ENCODE data around the gene FRYL.

Gene FRYL

DNA sequence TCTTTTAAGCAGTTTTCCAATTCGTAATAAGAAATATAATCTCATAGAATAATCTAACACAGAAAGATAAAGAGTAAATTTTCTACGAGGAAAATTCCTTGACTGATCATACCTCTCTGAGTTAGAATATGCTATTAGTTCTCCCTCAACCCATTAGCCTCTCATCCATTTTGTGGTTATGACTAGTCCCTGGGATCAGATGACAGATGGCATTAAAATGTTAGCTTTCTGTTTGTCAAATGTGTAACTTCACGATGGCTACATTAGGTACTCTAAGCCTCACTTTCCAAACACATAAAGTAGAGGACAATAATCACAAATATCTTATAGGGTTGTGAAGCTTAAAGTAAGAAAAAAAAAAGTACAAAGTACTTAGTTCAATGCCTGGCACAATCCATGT, 177.9 kb downstream of the FRYL start:
- DNase-seq: no peak

- DNase-seq: no peak
Observed at GRCh38 chr4:48596336-48596735, 183.7 kb downstream of the FRYL start.

- DNase-seq: no peak
Observed at GRCh38 chr4:48594180-48594579, 185.9 kb downstream of the FRYL start.

- DNase-seq: no peak
Observed at GRCh38 chr4:48591372-48591771, 188.7 kb downstream of the FRYL start.

DNA sequence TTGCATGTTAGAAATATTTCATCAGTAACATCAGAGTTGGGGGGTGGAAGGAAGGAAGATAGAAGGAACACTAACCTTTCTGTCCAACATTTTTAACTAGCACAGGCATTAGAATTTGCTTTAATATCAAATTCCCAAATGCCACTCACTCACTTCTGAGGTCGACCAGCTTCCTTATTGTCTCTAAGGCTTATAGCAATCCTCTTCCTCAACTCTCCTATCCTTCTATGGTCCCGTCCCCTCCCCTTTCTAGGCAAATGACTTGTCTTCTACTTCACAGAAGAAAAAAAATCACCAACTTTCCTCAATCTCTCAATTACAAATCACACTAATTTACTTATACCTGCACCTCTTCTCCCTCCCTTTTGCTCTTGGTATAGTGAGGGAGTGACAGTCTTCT, 189.2 kb downstream of the FRYL start:
- DNase-seq: no peak

DNA sequence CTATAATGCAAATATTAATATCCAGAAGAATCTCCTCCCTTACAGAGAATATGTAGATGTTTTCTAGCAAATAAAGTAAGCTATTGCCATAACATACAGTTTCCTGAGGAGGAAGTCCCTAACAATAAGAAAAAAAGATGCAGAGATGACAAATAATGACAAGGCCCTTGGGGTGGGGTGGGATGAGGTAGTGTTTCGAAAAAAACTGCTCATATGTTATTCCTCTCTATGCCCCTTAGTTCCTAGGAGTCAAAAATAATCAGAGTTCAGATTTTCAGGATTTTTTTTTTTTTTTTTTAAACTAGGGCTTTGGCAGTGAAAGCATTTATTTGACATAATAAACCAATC, 191.0 kb downstream of the FRYL start:
- no peak for DNase-seq

DNA sequence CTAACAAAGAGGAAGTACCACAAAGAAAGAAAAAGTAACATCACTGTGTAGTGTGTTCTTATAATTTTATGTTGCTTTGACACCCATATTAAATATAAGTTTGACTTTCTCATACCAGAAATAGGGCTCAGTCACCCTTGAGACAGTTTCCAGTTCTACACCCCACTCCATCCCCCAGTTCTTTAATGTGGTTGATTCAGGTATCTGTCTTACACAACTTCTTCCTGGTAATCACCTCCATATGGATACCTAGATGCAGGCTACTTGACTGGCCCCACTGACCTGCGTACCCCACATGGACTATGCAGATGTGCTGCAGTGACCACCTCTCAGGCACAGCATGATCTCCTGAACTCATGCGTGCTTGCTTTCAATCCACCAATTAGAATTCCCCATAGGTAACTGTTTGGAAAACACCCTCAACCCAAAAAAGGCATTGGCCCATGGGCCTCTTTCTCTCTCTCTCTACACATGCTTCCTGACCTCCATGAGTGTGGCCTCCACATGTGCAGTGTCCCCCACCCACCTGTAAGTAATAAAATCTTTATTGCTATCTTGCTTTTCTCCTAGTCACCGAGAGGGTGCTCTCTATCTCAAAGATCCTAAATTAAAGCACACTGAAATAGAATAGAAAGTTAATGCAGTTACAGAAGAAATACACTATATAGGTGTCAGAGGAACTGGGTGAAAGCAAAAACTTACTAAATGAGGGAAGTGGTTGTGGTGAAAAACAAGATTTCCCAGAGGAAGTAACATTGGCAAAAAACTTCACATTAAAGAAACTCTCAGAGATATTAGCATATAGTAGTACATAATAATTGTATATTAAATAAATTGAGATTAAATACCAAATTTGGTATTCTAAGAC, 191.6 kb downstream of the FRYL start:
- no peak for DNase-seq

DNA sequence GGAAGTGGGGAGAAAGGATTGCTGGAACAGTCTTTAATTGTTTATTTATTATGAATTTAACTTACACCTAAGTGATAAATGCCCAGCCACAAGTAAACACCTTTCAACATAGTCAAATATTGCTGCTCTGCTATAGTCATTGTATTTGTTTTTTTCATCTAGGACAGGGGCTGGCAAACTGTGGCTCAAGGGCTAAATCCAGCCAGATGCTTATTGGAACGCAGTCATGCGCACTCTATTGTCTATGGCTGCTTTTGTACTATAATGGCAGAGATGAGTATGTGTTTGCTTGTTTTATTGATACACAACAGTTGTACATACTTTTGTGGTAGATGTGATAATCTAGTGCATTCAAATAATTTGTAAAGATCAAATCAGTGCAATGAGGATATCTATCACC, 194.7 kb downstream of the FRYL start:
- DNase-seq: no peak

DNA sequence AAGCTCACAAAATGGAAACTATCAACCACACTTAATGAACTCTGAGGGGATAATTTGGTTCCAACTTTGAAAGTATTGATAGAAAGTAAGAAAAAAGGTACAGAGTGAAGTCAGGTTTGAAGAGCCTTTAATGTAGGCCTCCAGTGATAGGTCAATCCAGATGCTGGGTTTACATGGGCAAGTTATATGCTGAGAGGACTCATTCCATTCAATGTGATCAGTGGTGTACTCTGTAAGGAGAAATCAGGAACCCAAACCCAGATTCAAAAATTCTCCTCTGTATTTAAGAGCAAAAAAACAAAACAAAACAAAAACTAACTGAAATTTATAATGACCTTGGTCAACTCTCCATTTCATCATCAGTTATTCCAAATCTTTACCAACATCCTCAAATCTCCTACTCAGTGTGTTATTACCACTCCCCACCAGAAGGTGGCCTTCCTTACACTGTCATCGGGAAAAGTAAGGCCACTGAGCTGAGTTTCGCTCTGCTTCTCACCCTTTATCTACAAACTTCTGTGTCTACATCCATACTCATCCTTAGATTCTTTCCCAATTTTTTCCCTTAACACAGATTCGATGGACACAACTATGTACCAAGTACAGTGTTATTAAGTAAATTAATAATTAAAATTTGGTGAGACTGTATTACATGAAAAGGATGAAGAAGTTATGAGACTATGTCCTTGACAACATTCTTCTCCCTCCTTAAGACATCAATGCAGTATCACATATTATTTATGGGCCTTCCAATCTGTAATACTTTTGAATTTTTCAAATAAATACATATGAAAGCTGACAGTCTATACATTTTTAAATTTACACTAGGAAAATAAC, 201.7 kb downstream of the FRYL start:
- DNase-seq: peak; percentile 18

GRCh38 chr4:48575964-48576363, 204.1 kb downstream of the FRYL start:
- DNase-seq: no peak

- DNase-seq: no peak
Observed at GRCh38 chr4:48571471-48571870, 208.6 kb downstream of the FRYL start.

DNA sequence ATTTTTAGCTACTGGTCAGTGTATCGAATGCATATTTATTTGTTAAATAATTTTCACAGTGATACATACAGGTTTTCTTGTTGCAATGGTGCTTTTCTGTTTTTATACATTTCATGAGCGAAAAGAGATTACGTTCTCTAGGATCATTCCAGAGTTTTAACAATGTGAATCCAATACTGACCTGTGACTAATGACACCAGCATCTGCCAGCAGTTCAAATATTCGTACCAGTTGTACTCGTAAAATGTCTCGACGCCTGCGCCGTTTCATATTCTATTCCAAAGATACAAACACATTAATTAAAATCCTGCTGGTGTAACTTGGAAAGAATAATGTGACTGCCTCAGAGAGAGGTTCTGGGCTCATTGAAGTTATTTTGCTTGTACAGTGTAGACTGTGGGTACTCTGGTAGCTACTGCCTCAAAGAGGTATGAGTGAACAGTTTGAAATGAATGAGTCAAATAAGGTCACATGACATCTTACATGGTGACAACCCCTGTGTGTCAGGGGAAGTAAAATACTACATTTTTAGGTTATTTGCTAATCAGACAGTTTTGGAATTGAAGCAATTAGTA, 209.3 kb downstream of the FRYL start:
- no peak for DNase-seq

DNA sequence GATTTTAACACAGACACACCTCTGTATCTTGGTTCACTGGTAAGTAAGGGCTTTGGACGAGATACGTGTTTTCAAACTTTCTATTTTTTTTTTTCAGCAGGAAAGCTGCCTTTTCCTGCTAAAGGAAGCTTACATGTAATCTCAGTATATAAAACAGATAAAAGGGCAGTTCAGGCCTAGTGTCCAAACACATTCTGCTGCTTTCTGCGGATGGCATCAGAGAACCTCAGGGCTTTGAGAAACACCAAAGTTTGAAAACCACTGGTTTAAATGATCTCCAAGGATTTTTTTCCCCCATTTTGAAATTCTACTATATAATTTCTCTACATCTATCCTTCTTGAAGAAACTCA, 214.1 kb downstream of the FRYL start:
- no peak for DNase-seq

DNA sequence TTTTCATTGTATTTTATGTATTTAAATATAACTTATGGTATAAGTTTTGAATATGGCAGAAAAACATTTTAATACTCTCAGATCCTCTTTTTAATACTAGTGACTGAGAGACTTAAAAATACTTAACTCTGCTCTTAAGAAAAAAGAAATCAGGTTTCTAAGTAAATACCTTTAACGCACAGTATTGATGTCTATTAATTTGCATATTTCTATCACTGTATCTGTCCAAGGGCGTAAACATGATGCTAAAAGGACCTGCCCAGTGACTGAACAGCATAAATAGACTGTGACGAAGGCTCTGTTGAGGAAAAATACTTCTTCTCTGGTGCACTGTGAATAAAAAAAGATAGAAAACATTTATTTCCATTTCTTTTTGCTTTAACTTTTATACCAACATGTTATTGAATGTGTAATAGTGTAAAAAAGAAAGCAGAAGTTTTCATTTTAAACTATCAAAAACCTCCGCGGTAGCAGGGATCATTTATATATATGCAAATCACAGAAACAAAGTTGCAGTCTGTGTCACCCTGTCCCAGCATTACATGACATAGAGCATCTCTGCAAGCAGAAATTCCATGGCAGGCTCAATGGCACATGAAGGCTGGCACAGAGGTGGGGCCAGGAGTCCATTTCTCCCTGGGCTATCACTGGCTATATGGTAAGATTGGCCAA, 214.6 kb downstream of the FRYL start:
- no peak for DNase-seq

DNA sequence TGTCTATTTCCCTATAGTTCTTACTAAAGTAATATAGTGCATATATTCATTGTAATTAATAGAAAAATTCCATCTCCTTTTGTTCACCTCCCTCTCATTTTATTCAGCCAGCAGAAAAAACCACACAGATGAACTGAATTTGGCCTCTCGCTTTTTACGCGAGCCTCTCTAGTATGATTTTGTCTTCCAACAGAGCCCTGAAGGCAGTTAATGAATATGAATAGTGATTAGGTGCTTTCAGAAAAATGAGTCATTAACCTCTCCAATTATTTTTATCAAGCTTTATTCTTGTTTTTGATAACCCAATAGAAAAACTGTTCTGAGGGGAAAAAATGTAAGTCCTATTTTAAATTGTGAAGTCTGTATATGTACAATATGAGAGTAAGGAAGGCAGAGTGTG, 215.9 kb downstream of the FRYL start:
- no peak for DNase-seq

DNA sequence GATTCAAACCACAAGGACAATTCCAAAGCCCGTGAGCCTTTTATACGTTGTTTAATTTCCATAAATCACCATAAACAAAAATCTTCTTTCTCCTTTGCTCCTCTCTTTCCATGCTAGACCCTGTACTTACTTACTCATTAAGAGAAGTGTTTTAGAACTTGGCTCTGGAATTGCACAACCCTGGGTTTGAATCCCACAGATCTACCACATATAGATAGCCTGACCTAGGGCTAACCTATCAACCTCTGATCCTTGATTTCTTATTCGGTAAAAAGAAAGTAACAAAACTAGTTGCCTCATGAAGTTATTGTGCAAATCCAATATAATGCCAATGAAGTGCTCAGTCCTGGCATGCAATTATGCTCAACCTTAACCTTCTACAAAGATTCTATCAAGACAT, 221.3 kb downstream of the FRYL start:
- no peak for DNase-seq

- no peak for DNase-seq
Observed at GRCh38 chr4:48558026-48558425, 222.1 kb downstream of the FRYL start.

GRCh38 chr4:48557478-48557877, 222.6 kb downstream of the FRYL start:
- DNase-seq: no peak

GRCh38 chr4:48556268-48556667, 223.8 kb downstream of the FRYL start:
- DNase-seq: no peak

- DNase-seq: no peak
Observed at GRCh38 chr4:48554606-48555005, 225.5 kb downstream of the FRYL start.

GRCh38 chr4:48553720-48554119, 226.4 kb downstream of the FRYL start:
- no peak for DNase-seq

DNA sequence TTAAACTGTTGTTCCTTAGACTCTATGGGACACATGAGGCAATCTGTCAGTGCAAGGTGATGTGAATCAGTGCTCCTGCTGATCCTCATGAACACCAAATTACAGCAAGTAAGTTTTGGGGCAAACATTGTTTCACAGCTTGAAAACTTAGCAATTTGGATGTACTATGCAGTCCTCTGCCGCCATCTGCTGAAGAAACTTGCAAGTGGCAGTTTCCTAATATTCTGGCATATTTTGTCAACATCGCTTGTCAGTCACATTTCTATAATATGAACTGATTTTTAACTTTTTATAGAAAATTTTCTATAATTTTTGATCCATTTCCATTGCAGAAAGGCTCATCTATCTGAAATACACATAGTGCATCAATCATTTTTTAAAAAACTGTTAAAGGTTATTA, 233.7 kb downstream of the FRYL start:
- DNase-seq: no peak

DNA sequence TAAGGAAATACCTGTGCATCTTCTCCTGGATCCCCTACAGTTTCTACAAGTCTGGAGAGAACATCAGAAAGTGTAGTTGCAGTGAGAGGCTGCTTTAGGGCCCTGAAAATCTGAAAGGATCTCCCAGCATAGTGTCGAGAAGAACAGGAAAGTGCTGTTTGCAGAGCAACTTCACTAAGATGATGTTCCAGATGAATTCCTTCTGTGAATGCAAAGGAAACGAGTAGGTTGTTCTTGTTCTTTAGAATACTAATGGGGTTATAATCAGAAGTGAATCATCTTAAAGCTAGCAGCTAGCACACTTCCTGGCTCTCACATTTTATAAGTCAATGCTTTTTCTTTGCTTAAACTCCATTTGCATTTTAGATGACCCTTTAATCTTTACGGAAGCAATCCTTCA, 236.3 kb downstream of the FRYL start:
- DNase-seq: no peak

DNA sequence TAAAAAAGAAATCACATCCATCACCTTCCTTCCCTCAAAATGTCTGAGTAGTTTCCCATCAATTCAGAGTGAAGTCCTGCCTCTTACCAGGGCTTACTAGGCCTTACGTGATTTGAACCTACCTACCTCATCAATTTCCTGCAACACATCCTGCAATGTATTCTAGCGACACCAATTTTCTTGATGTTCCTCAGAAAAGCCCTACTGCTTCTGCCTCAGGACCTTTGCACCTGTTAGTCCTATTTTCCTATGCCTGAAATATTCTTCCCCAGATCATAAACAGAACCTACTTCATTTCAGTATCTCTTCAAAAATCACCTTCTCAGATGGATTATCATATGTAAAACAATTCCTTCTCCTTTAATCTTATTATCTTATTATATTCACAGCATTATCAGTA, 237.2 kb downstream of the FRYL start:
- DNase-seq: no peak
